A204.1 (cell line): ENCODE data around the gene BRI3.
A peak's percentile ranks its signal among the peaks of the same experiment; 100 is the strongest.

Source experiments
- FAIRE-seq: peaks from 2 replicates; lab custom pipeline; 2012; peaks lifted over from hg19 to GRCh38; lab: Jason Lieb, UNC

Gene BRI3

DNA sequence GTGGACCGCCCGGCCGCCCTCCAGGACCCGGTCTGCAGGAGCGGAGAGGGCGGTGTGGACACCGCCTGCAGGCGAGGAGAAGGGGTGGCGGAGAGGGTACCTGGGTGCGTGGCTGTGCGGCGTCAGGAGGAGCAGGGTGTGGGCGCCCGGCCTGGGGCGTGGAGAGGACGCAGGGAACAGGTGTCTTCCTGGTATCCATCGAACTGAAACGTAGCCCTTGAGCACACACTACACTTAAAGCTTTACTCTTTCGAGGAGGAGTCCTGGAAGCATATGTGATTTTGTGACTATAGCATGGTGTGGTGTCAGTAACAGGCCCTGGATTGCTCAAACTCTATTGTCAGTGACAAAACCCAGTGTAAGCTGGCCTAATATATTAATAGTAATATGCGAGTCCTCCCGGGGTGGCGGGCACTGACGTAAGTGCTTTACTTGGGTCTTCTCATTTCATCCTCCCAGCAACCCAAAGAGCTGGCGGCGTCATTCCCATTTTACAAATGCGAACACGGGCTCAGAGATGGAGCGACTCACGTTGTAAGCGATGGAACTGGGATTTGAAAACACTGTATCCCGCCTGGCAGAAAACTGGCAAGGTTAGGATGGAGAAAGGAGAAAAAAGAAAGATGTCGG lies 28.9 kb upstream of the BRI3 start:
- no peak for FAIRE-seq

DNA sequence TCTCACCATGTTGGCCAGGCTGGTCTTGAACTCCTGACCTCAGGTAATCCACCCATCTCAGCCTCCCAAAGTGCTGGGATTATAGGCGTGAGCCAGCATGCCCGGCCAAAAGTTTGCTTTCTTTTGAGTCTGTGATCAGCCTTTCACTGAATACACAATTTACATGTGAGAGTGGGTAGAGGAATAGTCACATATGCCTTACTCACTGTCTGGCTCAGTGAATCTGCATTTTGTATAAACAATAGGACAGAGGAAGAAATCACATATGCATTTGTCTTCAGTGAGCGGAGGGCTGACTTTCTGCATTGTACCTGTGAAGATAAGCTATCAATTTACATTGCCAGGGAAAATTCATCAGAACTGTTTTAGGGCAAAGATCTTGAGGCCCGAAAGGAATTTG lies 27.0 kb upstream of the BRI3 start:
- no peak for FAIRE-seq

DNA sequence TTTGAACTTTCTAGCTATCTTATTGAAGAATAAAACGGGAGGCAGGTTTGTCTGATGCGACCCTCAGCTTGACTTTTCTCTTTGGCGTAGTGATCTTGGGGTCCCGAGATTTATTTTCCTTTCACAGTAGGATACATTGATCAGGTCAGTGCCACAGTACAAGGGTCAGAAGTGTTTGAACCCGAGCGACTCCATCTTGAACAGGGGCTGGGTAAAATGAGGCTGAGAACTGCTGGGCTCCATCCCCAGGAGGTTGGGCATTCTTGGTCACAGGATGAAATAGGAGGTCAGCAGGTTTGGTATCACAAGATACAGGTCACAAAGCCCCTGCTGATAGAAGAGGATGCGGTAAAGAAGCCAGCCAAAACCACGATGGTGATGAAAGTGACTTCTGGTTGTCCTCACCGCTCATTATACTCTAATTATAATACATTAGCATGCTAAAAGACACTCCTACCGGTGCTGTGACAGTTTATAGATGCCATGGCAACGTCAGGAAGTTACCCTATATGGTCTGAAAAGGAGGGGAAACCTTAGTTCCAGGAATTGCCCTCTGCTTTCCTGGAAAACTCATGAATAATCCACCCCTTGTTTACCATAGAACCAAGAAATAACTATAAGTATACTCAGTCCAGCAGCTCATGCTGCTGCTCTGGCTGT lies 26.4 kb upstream of the BRI3 start:
- no peak for FAIRE-seq

DNA sequence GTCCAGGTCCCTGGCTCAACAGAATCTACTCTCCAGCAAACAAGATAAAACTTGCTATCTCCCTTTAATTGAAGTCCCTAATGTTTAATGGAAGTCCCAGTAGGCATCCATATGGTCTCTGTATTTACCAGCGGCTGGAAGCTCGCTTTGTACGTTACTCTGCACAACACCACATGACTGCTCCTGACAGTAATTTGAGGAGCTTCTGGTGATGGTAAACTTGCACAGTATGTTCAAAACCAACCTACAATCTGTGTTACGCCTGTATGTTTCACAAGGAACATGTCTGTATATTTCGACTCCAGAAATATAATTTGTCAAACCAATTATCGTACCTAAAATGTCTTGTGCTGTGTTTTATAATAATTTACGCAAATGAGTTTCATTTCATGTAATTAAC lies 25.1 kb upstream of the BRI3 start:
- FAIRE-seq, result no peak

DNA sequence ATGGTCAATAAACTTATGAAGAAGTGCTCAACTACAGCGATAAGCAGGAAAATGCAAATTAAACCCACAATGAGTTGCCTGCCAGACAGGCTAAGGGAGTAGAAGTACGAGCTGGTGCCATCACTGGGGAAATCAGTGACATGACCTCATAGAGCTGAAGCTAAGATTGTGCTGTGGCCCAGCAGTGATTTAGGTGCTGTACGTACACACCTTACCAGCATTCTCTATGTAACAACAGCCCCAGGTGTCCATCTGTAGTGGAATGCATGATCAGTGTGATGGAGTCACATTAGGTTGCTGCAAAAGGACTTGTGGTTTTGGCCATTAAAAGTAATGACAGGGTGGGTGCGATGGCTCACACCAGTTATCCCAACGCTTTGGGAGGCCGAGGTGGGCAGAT lies 23.8 kb upstream of the BRI3 start:
- no peak for FAIRE-seq

DNA sequence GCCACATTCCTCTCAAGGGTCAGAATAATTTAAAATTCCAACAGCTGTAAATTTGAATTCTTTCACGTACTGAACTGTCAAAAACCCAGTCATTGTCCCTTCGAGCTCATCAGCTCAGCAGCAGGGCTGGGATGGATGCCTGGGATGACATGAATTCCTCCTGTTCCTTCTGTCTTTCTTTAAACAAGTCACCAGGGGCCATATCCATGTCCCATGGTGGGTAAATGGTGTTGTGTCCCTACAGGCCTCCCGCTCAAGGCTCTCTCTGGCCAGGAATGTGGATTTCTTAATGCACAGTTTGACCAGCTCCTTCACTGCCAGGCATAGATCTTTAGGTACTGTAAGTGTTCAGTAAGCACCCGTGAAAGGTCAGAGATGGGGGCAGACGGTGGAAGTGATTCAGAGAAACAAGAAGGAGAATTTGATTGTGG lies 15.6 kb upstream of the BRI3 start:
- FAIRE-seq, result no peak

DNA sequence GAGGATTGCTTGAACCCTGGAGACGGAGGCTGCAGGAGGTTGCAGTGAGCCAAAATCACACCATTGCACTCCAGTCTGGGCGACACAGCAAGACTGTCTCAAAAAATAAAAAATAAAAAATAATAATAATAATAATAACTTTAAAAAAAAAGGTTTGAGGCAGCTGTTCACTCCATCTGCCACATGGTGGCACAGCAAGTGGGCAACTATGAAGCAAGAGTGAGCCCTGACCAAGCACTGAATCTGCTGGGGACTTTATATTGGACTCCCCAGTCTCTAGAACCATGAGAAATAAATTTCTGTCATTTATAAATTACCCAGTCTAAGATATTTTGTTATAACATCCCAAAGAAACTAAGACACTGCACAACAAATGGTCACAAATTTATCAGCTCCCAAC lies 14.6 kb upstream of the BRI3 start:
- peak; percentile 87 for FAIRE-seq

DNA sequence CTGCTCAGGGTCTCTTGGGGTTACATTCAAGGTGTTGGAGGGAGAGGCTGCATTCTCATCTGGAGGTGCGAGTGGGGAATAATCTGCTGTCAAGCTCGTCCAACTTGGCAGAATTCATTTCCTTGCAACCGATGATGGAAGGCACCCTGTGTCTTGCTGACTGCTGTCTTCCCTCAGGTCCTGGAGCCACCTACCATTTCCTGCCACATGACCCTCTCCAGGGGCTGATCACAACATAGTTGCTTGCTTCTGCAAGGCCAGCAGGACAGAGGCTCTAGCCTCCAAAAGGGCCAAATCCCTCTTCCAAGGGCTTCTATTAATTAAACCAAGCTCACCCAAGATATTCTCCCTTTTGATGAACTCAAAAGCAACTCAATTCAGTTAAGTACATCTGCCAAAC lies 14.2 kb upstream of the BRI3 start:
- FAIRE-seq, result no peak

DNA sequence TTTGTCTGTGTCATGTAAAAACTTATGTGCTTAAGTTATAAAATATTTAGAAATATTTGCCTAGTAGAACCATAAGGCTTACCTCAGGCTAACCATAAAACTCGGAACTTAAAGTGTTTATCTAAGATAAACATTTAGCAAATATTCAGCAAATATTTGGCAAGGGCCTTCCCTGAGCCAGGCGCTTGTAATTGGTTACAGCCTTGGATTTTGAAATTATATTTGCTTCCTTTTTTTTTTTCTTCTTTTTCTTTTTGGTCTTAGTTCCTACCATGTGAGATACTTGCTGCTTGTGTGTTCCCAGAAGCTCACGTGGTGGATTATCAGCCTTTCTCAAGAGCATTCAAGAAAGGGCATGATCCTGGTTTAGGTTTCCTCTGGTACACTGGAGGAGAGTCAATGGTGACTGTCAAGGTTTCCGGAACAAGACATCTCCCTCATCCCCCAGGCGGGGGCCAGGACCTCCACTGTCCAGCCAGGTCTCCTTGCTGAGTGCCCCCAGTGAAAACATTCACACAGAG lies 5.2 kb upstream of the BRI3 start:
- no peak for FAIRE-seq

DNA sequence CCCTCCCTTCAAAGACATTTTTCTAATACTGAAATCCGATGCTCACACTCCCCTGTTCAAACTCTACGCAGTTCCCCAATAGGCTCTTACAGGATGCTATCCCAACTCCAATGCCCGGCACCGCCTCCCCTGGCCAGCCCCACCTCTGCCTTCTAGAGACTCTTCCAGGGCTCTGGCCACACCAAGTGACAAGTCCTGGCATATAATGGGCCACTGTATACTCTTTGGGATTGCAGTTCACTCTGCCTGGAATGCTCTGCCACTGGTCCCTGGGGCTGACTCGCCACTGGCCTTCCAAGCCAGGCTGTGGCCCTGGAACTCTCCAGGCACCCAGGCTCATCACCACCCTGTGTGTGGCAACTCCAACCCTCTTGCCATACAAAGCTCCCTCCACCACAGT lies 3.1 kb upstream of the BRI3 start:
- no peak for FAIRE-seq

DNA sequence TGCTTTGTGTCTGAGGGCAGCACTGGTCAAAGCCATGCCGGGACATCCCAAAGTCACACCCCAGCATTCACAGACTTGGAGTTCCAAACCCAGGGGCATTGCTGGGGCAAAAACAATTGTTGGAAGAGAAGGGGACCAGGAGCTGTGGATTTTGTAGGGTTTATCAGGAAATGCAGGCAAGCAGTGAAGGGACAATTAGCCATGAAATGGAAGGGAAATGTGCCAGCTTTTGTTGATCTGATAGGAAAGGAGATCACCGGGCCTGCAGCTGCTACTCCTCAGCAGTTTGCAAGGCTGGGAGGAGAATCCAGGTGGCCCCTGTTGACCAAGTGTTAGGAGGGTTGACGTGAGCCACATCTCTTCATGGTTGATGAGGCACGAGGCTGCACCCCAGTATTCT lies 2.5 kb upstream of the BRI3 start:
- no peak for FAIRE-seq

DNA sequence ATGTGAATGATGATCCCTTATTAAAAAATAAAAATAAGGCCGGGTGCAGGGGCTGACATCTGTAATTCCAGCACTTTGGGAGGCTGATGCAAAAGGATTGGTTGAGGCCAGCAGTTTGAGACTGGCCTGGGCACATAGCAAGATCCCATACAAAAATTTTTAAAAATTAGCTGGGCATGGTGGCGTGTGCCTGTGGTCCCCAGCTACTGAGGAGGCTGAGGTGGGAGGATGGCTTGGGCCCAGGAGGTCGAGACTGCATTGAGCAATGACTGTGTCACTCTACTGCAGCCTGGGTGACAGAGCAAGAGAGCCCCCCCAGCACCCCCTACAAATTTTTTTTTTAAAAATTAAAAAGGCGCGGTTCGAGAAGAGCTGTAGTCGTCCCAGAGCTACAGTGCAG lies 1.2 kb upstream of the BRI3 start:
- no peak for FAIRE-seq

DNA sequence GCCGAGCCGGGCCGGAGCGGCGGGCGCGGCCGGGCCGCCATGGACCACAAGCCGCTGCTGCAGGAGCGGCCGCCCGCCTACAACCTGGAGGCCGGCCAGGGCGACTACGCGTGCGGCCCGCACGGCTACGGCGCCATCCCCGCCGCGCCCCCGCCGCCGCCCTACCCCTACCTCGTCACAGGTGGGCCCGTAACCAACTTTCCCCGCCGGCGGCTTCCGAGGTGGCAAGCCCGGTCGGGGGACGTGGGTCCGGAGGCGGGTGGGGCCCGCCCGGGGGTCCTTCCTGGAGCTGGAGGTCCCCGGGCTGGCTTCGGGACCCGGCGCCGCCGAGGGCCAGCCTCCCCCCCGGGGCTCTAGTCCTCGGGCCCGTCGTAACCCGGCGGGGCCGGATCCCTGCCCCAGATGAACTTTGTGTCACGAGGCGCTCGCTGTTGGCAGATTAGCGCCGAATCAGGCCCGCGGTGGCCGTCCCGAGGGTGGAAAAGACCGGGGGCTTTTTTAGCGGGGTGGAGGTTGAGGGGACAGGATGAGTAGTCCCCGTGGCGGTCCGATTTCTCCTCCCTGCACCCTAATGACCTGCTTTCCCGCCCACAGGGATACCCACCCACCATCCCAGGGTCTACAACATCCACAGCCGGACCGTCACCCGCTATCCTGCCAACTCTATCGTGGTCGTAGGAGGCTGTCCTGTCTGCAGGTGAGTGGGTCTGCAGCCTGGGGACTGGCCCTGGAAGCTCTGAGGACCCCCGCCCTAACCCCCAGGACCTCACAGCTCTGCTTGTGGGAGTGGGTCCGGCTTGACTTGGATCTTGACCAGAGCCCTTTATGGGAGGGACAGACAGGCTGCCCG lies 496 bp downstream of the BRI3 start:
- FAIRE-seq, result no peak

DNA sequence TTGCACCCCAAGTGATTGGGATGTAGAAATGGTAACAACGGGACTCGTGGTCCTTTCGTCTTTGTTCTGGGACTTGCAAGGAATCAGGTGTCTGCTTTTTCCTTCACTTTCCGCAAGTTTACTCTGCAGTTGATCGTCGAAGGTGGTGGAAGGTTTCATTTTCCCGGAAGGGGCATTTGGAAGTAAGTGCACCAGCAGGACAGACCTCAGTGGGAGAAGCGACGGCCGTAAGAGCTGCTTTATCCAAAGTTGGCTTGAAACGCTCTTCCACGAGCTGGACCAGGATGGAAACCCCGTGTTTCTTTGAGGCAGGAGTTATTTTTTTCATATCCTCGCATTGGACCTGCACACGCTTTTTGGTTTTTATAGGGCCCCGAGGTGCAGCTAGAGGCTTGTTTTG lies 1.2 kb downstream of the BRI3 start:
- FAIRE-seq, result no peak

DNA sequence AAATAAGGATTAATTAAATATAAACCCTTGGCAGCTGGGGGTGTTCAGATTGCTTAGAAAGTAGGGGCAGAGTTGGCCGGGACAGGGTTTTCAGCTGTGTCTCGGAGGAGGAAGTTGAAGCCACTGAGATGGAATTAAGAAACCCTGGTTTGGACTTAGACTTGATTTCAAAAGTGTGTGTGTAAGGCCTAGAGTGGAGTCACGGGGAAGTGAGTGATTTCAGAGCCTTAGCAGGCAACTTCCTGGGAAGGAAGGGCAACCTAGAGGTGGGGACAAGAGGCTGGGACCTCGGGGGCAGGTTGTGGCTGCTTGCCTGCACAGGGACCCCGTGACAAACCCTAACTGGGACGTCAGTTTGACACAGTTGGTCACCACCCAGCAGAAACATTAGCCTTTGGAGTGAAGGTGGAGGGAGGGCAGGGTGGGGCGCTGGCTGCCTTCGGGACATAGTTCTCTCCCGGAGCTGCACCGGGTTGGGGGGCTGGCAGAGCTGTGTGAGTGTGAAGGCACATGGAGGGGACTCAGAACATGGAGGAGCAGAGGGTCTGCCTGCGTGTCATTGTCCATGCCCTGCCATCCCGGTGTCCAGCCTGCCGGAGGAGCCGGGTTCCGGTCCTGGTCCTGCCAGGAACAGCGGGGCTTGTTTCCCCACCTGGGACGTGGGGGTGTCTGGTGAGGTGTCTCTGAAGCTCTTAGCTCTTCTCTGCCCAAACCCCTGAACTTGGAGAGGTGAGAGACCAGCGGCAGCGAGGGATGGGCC lies 1.8 kb downstream of the BRI3 start:
- no peak for FAIRE-seq

DNA sequence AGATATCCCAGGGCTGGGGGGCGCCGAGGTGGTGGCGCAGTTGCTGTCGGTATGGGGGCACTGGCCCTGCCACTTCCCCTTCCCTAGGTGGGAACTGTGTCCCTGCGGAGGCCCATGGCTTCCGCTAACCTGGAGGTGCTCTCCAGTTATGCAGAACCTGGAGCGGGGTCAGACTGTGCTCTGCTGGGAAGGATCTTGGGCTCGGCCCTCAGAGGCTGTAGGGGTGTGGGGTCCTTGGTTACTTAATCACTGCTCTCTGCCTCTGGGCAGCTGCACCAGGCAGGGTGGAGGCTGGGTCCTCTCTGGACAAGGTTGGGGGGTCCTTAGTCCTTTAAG lies 2.4 kb downstream of the BRI3 start:
- FAIRE-seq, result no peak

DNA sequence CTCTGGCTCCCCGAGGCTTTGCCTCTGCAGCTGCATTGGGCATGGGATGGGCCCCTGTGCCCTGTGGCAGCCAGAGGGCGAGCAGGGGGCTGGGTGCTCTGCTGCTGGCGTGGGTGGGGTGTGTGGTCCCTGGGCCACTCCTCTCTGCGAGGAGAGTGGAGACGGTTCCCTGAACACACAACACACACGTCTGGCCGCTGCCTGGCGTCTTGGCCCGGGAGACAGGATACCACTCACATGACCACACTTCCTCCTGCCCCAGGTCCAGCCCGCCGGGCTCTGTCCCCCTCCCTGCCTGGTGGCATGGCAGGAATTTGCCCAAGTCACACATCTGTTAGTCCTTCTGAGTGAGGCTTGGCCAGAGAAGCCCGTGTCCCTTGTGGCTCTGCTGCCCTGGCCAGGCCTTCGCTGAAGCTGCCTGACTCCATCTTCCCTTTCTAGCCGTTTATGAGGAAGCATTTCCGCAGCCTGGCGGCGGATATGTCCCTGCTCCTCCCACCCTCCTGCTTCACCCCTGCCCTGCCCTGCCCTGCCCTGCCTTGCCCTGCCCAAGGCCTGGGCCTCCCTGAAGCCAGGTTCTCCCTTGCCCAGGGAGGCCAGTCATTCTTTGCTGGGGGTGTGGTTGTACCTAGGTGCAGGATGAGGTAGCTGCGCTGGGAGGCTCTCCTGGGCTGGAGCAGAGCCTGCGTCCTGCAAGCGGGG lies 3.0 kb downstream of the BRI3 start:
- no peak for FAIRE-seq

DNA sequence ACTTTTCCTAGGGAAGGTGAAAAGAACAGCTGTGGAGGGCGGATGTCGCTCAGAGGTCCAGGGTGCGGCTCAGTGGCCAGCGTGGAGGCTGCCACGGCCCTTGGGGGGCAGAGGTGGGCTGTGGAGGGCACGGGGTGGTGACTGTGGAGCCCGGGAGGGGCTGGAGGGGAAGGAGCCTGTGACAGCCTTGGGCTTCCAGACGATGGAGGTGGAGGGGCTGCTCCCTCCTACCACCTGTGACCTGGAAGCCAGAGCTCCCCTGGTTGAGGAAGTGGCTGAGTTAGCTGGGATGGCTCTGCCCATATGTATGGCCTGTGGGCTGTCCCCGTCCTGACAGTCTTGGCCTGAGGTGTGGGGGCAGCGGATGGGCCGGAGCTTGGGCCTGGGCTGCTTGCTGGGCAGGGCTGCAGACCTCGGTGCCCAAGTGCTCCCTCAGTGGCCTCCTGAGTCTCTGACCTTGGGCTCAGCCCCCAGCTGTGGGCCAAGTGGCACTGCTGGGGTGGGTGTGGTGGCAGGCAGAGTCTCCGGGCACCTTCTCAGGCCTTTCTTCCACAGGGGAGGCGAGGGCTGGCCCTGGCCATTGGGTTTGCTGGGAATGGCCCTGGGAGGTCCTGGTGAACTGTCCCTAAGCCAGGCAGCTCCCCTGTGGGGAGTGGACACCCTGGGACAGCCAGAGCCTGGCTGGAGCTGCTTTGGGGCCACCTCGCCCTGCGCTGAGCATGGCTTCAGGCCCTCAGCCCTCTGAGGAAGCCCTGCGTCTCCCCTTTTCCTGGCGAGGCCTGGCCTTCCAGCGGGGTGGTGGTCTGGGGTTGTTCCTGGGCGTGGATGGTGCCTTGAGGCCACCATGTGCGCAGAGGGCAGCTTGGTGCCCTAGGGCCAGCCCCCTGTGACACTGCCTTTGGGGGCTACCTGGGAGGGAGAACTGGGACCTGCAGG lies 3.9 kb downstream of the BRI3 start:
- FAIRE-seq, result no peak

DNA sequence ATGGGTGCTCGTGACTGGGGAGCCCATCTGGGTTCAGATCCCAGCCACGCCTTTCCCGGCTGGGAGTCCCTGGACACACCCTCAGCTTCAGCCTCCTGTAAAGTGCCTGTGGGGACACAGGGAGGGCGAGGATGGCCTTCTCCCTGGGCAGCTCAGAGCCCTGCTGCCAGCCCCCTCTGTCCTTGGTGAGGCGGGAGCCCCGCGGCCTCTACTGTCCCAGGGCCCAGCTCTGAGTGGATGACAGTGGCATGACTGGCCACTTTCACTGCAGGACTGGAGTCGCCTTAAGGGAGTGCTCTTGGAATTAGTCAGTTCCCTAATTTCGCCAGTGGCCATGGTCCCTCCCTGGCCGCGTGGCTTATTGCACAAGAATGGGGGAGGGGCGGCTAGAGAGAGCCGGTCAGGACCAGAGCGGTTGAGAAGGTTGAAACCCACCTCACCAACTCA lies 4.6 kb downstream of the BRI3 start:
- FAIRE-seq, result no peak

DNA sequence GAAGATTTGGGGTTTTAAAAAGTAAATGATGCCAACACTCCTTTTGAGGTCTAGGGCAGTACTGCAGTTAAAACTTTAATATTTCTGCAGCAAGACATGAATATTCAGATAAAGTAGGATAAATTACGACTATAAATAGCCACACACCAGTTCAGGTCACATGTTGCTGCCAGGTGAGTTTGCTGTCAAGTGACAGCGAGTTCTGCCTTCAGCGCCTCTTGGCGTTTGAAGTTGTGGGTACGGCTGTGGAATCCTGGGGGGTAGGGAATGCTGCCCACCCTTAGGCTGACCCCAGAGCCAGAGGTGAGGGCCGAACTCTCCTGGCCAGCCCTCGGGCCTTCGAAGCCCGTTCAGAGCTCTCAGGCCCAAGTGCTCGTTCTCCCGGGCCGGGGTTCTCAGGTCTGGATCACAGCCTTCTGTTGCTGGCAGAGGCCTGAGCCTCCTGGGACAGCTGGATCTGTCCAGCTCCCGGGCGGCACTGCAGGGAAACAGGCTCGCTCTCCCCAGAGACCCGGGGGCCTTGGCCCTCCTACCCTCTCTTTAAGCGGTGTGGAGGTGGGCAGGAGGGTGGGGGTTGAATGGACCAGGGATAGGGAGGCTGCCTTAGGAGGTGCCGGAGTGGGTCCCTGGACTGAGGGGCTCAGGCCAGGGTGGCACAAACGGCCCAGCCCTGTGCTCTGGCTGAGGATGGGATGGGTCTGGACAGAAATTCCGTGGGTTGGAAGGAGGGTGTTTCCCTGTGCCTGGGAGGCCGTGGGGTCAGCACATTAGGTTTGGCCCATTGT lies 5.4 kb downstream of the BRI3 start:
- no peak for FAIRE-seq
